ENCODE results near the gene IL12RB1. TPM values are rescaled to one million over a fixed set of nuclear protein-coding genes. Genes with fewer than 3 reads are reported as not detected.
A peak's percentile ranks its signal among the peaks of the same experiment; 100 is the strongest.
"Not testable (repeated sequence)": the region's sequence is repeated elsewhere in the genome, so short reads cannot be mapped to it uniquely, and the experiment has no call there.

IL12RB1 gene
- total RNA-seq, 1 donor from 2014 or later, result not detected

GRCh38 chr19:18107235-18107634 is 20.5 kb upstream of the IL12RB1 start:
- H3K27ac Mint-ChIP-seq (ENCODE audit: unreplicated experiment), result no peak overlapping the region
- H3K27me3 Mint-ChIP-seq (ENCODE audit: low read depth), result no peaks in the 10 kb centered on the region
- peaks cover 21% of the 10 kb centered on the region for H3K4me1 Mint-ChIP-seq (ENCODE audit: low read depth)
- H3K4me3 Mint-ChIP-seq (ENCODE audit: unreplicated experiment), result no peak overlapping the region
- TF ChIP-seq, protein P1, sequence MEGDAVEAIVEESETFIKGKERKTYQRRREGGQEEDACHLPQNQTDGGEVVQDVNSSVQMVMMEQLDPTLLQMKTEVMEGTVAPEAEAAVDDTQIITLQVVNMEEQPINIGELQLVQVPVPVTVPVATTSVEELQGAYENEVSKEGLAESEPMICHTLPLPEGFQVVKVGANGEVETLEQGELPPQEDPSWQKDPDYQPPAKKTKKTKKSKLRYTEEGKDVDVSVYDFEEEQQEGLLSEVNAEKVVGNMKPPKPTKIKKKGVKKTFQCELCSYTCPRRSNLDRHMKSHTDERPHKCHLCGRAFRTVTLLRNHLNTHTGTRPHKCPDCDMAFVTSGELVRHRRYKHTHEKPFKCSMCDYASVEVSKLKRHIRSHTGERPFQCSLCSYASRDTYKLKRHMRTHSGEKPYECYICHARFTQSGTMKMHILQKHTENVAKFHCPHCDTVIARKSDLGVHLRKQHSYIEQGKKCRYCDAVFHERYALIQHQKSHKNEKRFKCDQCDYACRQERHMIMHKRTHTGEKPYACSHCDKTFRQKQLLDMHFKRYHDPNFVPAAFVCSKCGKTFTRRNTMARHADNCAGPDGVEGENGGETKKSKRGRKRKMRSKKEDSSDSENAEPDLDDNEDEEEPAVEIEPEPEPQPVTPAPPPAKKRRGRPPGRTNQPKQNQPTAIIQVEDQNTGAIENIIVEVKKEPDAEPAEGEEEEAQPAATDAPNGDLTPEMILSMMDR (IDR thresholded peaks at IDR 0.05), result no peak
- H3K36me3 Mint-ChIP-seq (ENCODE audit: low read depth), result no peaks in the 10 kb centered on the region
- no peaks in the 10 kb centered on the region for H3K9me3 Mint-ChIP-seq (ENCODE audit: low read depth)
- no peak for DNase-seq (ENCODE audit: low spot score)

GRCh38 chr19:18105259-18105658 is 18.5 kb upstream of the IL12RB1 start:
- not testable (repeated sequence) for H3K27ac Mint-ChIP-seq (ENCODE audit: unreplicated experiment); H3K4me3 Mint-ChIP-seq (ENCODE audit: unreplicated experiment); DNase-seq (ENCODE audit: low spot score); H3K36me3 Mint-ChIP-seq (ENCODE audit: low read depth); H3K9me3 Mint-ChIP-seq (ENCODE audit: low read depth); H3K27me3 Mint-ChIP-seq (ENCODE audit: low read depth)
- peaks cover 21% of the 10 kb centered on the region for H3K4me1 Mint-ChIP-seq (ENCODE audit: low read depth)

DNA sequence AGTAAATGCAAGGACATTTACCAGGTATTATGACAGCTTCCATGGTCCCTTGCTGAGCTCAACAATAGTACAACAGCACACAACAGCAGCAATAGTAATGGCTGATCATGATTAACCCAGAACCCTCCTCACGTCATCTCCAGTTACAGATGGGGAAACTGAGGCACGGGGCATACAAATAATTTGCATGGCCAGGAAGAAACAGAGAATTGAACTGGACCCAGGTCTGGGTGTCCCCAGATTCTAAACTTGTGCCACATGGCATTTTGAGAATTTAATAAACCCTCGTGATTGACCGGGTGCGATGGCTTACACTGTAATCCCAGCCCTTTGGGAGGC is 18.0 kb upstream of the IL12RB1 start:
- TF ChIP-seq, protein P1 (IDR thresholded peaks at IDR 0.05), result no peak
- Mint-ChIP-seq H3K4me1 (ENCODE audit: low read depth) (peaks cover 21% of the 10 kb centered on the region), H3K4me3 (ENCODE audit: unreplicated experiment) (peak overlapping the region; percentile 69), H3K9me3 (ENCODE audit: low read depth) (no peaks in the 10 kb centered on the region), H3K27me3 (ENCODE audit: low read depth) (peaks cover 5% of the 10 kb centered on the region), H3K36me3 (ENCODE audit: low read depth) (no peaks in the 10 kb centered on the region), H3K27ac (ENCODE audit: unreplicated experiment) (peak overlapping the region; percentile 90)
- DNase-seq (ENCODE audit: low spot score), result no peak

GRCh38 chr19:18102916-18103542 is 16.3 kb upstream of the IL12RB1 start:
- Mint-ChIP-seq H3K27me3 (ENCODE audit: low read depth) (peaks cover 15% of the 10 kb centered on the region), H3K36me3 (ENCODE audit: low read depth) (no peaks in the 10 kb centered on the region), H3K4me3 (ENCODE audit: unreplicated experiment) (no peak overlapping the region), H3K27ac (ENCODE audit: unreplicated experiment) (no peak overlapping the region), H3K9me3 (ENCODE audit: low read depth) (no peaks in the 10 kb centered on the region), H3K4me1 (ENCODE audit: low read depth) (peaks cover 22% of the 10 kb centered on the region)
- no peak for DNase-seq (ENCODE audit: low spot score)
- TF ChIP-seq, protein P1 (IDR thresholded peaks at IDR 0.05), result no peak

DNA sequence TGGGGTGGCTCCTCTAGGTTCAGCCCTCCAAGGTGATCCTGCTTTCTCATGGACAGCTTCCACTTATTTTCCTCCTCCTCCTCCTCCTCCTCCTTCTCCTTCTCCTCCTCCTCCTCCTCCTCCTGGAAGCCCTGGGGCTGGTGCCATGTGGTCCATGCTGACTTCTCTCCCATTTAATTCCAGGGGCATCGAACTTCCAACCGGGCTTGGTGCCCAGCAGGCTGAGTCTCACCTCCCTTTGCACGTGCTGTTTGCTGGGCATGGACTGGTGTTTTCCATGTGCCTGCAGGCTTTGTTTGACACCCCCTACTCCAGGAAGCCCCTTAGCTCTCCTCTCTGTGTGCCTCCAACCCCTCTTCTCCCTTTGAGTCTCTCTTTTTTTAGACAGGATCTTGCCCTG is 14.5 kb upstream of the IL12RB1 start:
- Mint-ChIP-seq H3K4me3 (ENCODE audit: unreplicated experiment) (no peak overlapping the region), H3K9me3 (ENCODE audit: low read depth) (no peaks in the 10 kb centered on the region), H3K27me3 (ENCODE audit: low read depth) (peaks cover 15% of the 10 kb centered on the region), H3K36me3 (ENCODE audit: low read depth) (no peaks in the 10 kb centered on the region), H3K4me1 (ENCODE audit: low read depth) (peaks cover 25% of the 10 kb centered on the region), H3K27ac (ENCODE audit: unreplicated experiment) (no peak overlapping the region)
- no peak for DNase-seq (ENCODE audit: low spot score)
- TF ChIP-seq, protein P1 (IDR thresholded peaks at IDR 0.05), result no peak

- no peaks in the 10 kb centered on the region for H3K36me3 Mint-ChIP-seq (ENCODE audit: low read depth)
- H3K9me3 Mint-ChIP-seq (ENCODE audit: low read depth), result no peaks in the 10 kb centered on the region
- TF ChIP-seq, protein P1 (IDR thresholded peaks at IDR 0.05), result no peak
- H3K27me3 Mint-ChIP-seq (ENCODE audit: low read depth), result peaks cover 15% of the 10 kb centered on the region
- H3K4me1 Mint-ChIP-seq (ENCODE audit: low read depth), result peaks cover 25% of the 10 kb centered on the region
- no peak for DNase-seq (ENCODE audit: low spot score)
- no peak overlapping the region for H3K27ac Mint-ChIP-seq (ENCODE audit: unreplicated experiment)
- no peak overlapping the region for H3K4me3 Mint-ChIP-seq (ENCODE audit: unreplicated experiment)
These were observed 14.0 kb upstream of the IL12RB1 start for GRCh38 chr19:18100710-18101109.

Measured in chondrocyte (in vitro differentiated cells).